ENCODE measurements around the gene SMIM12. TPM values are rescaled to one million over a fixed set of nuclear protein-coding genes. Genes with fewer than 3 reads are reported as not detected.

The SMIM12 gene
- total RNA-seq, 4 donors from 2014 or later: 23.3 to 25.3 (median 24.1) TPM

GRCh38 chr1:34889705-34890104 lies 30.2 kb upstream of the SMIM12 start:
- TF ChIP-seq, protein P1, sequence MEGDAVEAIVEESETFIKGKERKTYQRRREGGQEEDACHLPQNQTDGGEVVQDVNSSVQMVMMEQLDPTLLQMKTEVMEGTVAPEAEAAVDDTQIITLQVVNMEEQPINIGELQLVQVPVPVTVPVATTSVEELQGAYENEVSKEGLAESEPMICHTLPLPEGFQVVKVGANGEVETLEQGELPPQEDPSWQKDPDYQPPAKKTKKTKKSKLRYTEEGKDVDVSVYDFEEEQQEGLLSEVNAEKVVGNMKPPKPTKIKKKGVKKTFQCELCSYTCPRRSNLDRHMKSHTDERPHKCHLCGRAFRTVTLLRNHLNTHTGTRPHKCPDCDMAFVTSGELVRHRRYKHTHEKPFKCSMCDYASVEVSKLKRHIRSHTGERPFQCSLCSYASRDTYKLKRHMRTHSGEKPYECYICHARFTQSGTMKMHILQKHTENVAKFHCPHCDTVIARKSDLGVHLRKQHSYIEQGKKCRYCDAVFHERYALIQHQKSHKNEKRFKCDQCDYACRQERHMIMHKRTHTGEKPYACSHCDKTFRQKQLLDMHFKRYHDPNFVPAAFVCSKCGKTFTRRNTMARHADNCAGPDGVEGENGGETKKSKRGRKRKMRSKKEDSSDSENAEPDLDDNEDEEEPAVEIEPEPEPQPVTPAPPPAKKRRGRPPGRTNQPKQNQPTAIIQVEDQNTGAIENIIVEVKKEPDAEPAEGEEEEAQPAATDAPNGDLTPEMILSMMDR (IDR thresholded peaks at IDR 0.05; ENCODE audit: low read depth): no peak

- TF ChIP-seq, protein P1 (IDR thresholded peaks at IDR 0.05; ENCODE audit: low read depth): no peak
These were observed 28.0 kb upstream of the SMIM12 start for GRCh38 chr1:34887593-34887992.

DNA sequence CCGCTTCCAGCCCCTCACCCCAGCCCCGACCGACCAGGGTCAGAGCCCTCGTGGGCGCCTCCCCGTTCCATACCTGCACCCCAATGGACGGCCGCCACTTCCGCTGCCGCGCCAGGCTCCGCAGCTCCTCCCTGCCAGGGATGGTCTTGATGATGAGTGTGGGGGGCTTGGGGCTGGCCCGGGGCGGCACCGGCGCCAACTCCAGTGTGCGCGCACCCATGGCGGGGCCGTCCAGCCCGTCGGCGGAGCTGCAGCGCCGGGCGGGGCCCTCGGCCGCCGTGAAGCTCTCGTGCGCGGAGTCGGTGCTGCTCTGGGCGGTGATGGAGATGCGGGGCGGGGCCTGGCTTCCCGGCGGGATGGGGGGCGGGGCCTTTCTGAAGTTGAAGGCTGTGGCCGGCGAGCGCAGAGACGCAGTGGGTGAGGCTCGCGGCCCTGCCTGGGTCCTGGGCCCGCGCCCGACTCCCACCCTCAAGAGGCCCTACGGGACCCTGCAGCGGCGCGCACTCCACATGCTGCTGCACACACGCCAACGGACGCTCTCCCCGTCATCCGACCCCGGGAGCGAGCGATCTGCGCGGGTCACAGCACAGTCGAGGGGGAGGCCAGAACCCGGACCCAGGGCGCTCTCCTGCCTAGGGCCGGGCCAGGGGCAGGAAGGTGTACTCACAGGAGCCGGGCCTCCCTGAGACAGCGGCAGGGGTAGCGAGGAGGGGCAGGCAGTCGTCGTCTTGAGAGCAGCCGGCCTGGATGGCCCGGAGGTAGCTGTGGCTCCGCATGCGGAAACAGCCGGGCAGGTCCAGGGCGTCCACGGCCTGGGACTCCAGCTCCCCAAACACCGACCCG lies 26.1 kb upstream of the SMIM12 start:
- TF ChIP-seq, protein P1 (IDR thresholded peaks at IDR 0.05; ENCODE audit: low read depth): no peak

DNA sequence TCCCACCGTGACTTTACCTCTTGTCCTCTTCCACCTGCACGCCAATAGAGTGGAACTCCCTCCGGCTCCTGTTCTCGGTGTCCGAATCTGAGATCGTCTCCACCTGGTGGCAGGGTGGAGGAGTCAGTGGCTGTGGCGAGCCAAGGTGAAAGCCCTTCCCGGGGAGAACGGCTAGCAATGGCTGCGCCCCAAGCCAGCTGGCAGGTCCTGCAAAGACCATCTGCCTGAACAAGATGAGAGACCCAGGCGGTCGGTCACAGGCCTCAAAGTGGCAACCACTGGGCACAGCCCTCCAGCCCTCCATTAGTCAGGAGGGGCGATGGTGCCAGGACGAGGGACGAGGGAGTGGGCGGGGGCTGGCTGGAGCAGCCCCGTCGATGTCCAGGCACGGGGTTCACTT lies 25.4 kb upstream of the SMIM12 start:
- TF ChIP-seq, protein P1 (IDR thresholded peaks at IDR 0.05; ENCODE audit: low read depth): no peak

GRCh38 chr1:34884536-34884935 lies 25.0 kb upstream of the SMIM12 start:
- TF ChIP-seq, protein P1 (IDR thresholded peaks at IDR 0.05; ENCODE audit: low read depth): no peak

- TF ChIP-seq, protein P1 (IDR thresholded peaks at IDR 0.05; ENCODE audit: low read depth): no peak
These were observed 19.7 kb upstream of the SMIM12 start for GRCh38 chr1:34879230-34879629.

- TF ChIP-seq, protein P1 (IDR thresholded peaks at IDR 0.05; ENCODE audit: low read depth): no peak
These were observed 16.9 kb upstream of the SMIM12 start for GRCh38 chr1:34876406-34876805.

Data from subcutaneous adipose tissue (tissue), 4 donors.